Muscle of leg (tissue), 11 donors: Measurements from ENCODE around the gene VPS13A. TPM values are rescaled to one million over a fixed set of nuclear protein-coding genes. Genes with fewer than 3 reads are reported as not detected.

Source experiments
- DNase-seq: peaks from one replicate; pipeline ENCODE4 v3.0.0; 2013
- H3K27ac ChIP-seq: one replicate; pipeline ENCODE4 v1.5.1; 2013; ENCODE audit warnings: mild to moderate bottlenecking, low read length, control low read depth
- H3K27me3 ChIP-seq: one replicate; pipeline ENCODE4 v1.6.1; 2013; ENCODE audit warnings: low read length; ENCODE audit not compliant: control insufficient read depth, insufficient read depth
- H3K36me3 ChIP-seq: one replicate; pipeline ENCODE4 v1.6.1; 2013; ENCODE audit warnings: low read length; ENCODE audit not compliant: control insufficient read depth, insufficient read depth
- H3K4me1 ChIP-seq: one replicate; pipeline ENCODE4 v1.6.1; 2013; ENCODE audit warnings: low read length; ENCODE audit not compliant: control insufficient read depth, insufficient read depth
- H3K4me3 ChIP-seq: one replicate; pipeline ENCODE4 v1.5.1; 2013; ENCODE audit warnings: low read length, control low read depth
- H3K9me3 ChIP-seq: replicated peaks from 2 replicates; pipeline ENCODE4 v1.6.1; 2013; ENCODE audit warnings: low read depth, low read length; ENCODE audit not compliant: control insufficient read depth
- WGBS: methylation state at CpG from one replicate; pipeline ENCODE4 v1.1.5; 2013; ENCODE audit warnings: missing lambda C conversion rate; ENCODE audit not compliant: insufficient coverage; 5-methylcytosine and 5-hydroxymethylcytosine counted together
- polyA plus RNA-seq, 8 donors: library from polyadenylated mRNA; unstranded; fragments of 120-200 nt; gene quantifications; one replicate each; pipeline versions ENCODE4 v1.2.1 to v1.2.3, GENCODE V29; 2013; ENCODE audit warnings: inconsistent platforms in 1 of 8, low replicate concordance in 1 of 8; ENCODE audit not compliant: insufficient read length in 8 of 8, insufficient read depth in 1 of 8
- total RNA-seq: library from RNA; stranded (reverse); fragments of 120-200 nt; gene quantifications from one replicate; pipeline ENCODE4 v1.2.4, GENCODE V29; 2013

Gene VPS13A
- total and polyA plus RNA-seq, 9 donors: 8.7 to 18.4 (median 13.7) TPM

DNA sequence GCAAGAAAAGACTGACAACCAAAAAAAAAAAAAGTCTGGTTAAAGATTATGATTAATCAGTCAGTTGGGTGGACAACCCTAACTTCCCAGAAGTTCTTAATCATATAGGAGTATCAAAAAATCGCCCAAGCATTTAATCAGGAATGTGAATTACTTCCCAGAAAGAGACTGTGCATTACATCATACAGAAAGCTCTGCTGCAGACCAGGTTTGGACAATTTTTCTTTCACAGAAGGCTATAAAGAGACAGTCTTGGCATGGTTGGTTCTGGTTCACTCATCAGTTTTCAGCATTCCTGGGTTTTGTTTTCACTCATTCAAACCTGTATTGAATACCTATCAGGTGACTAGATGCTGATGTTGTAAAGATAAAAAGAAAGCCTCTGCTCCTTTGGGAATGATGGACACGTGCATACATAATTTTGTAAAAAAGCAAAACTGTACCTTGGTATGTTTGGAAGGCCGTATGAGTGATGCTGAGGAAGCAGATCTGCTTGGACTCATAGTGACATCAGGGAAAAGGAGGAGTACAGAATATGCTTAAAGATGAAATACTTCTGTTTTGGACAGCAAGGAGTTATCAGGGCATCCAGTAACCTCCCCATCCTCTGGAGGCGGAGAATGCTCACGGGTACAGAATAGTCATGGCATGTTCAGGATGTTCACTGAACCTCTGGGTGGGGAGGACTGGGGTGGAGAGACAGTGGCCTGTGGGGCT is 292.3 kb downstream of the VPS13A start:
- Histone ChIP-seq H3K4me3 (no peak overlapping the region), H3K36me3 (no peaks in the 10 kb centered on the region), H3K27ac (no peak overlapping the region), H3K9me3 (peaks cover 4% of the 10 kb centered on the region), H3K4me1 (no peaks in the 10 kb centered on the region), H3K27me3 (no peaks in the 10 kb centered on the region)
- peak; percentile 59 for DNase-seq
- WGBS: 38% methylated on average over 2 of the region's 5 CpGs

Other genes with a start within 250 kb of the VPS13A start
- gene FOXB2, start 157.9 kb upstream of the VPS13A start, total RNA-seq: not detected
- gene FOXB2, start 157.9 kb upstream of the VPS13A start, polyA plus RNA-seq: not detected